Measurements from ENCODE around the gene WDR5. TPM values are rescaled to one million over a fixed set of nuclear protein-coding genes. Genes with fewer than 3 reads are reported as not detected.
A peak's percentile ranks its signal among the peaks of the same experiment; 100 is the strongest.

Gene WDR5
- total and polyA plus RNA-seq, 9 of the 15 experiments (the other 6 are each of a cell fraction or from before 2014, with no cell fraction given) = 3.0 to 56.8 (median 38.6) TPM

DNA sequence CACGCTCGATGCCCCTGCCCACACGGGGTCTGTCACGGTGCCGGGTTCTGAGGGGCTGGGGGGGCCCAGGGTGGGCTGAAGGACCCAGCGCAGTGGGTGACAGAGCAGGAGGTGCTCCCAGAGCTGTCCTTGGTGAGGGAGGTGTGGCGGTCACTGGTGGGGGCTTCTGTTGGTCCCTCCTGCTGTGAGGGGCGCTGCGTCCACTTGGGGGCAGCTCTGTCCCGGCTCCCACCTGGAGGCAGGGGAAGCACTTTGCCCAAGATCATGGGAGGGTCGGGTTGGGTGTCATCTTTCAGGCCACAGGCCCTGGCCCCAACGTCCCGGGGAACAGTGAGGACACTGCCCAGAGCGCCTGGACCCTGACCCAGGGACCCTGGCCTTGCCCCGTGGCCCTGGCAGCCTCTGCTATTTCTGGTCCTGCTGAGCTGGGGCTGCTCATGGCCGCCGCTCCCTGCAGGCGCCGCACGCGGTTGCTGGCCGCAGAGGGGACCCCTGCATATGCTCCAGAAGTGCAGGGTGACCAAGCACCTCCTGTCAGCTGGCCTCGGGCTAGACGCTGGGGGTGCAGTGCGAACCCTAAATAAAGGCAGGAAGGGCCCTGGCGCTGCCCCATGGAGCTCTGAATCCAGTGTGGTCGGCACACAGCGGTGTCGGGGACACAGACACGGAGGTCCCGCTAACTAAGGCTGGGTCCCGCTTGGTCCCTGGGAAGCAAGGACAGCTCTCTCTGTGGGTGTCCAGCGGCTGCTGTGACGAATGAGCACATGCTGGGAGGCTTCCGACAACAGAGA lies 40.1 kb downstream of the WDR5 start (continued):
- TF ChIP-seq, protein P1, sequence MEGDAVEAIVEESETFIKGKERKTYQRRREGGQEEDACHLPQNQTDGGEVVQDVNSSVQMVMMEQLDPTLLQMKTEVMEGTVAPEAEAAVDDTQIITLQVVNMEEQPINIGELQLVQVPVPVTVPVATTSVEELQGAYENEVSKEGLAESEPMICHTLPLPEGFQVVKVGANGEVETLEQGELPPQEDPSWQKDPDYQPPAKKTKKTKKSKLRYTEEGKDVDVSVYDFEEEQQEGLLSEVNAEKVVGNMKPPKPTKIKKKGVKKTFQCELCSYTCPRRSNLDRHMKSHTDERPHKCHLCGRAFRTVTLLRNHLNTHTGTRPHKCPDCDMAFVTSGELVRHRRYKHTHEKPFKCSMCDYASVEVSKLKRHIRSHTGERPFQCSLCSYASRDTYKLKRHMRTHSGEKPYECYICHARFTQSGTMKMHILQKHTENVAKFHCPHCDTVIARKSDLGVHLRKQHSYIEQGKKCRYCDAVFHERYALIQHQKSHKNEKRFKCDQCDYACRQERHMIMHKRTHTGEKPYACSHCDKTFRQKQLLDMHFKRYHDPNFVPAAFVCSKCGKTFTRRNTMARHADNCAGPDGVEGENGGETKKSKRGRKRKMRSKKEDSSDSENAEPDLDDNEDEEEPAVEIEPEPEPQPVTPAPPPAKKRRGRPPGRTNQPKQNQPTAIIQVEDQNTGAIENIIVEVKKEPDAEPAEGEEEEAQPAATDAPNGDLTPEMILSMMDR (IDR thresholded peaks at IDR 0.05 in 2 of 3, conservative IDR thresholded peaks at IDR 0.05 in 1 of 3; ENCODE audit: insufficient read depth in 2 of 3, low read depth in 1 of 3, low read length in 3 of 3) = peak in 1 of 3 experiments; percentile 6; a peak in 1 of 6 replicates
- TF ChIP-seq, protein P2, sequence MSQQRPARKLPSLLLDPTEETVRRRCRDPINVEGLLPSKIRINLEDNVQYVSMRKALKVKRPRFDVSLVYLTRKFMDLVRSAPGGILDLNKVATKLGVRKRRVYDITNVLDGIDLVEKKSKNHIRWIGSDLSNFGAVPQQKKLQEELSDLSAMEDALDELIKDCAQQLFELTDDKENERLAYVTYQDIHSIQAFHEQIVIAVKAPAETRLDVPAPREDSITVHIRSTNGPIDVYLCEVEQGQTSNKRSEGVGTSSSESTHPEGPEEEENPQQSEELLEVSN (IDR thresholded peaks at IDR 0.05; ENCODE audit: borderline replicate concordance in 1 of 2, extremely low read depth in 1 of 2, insufficient read depth in 1 of 2, insufficient read length in 1 of 2, low read depth in 1 of 2, low read length in 1 of 2, poor library complexity in 1 of 2, severe bottlenecking in 1 of 2) = peak in 1 of 2 experiments; percentile 57
- TF ChIP-seq, protein P3, sequence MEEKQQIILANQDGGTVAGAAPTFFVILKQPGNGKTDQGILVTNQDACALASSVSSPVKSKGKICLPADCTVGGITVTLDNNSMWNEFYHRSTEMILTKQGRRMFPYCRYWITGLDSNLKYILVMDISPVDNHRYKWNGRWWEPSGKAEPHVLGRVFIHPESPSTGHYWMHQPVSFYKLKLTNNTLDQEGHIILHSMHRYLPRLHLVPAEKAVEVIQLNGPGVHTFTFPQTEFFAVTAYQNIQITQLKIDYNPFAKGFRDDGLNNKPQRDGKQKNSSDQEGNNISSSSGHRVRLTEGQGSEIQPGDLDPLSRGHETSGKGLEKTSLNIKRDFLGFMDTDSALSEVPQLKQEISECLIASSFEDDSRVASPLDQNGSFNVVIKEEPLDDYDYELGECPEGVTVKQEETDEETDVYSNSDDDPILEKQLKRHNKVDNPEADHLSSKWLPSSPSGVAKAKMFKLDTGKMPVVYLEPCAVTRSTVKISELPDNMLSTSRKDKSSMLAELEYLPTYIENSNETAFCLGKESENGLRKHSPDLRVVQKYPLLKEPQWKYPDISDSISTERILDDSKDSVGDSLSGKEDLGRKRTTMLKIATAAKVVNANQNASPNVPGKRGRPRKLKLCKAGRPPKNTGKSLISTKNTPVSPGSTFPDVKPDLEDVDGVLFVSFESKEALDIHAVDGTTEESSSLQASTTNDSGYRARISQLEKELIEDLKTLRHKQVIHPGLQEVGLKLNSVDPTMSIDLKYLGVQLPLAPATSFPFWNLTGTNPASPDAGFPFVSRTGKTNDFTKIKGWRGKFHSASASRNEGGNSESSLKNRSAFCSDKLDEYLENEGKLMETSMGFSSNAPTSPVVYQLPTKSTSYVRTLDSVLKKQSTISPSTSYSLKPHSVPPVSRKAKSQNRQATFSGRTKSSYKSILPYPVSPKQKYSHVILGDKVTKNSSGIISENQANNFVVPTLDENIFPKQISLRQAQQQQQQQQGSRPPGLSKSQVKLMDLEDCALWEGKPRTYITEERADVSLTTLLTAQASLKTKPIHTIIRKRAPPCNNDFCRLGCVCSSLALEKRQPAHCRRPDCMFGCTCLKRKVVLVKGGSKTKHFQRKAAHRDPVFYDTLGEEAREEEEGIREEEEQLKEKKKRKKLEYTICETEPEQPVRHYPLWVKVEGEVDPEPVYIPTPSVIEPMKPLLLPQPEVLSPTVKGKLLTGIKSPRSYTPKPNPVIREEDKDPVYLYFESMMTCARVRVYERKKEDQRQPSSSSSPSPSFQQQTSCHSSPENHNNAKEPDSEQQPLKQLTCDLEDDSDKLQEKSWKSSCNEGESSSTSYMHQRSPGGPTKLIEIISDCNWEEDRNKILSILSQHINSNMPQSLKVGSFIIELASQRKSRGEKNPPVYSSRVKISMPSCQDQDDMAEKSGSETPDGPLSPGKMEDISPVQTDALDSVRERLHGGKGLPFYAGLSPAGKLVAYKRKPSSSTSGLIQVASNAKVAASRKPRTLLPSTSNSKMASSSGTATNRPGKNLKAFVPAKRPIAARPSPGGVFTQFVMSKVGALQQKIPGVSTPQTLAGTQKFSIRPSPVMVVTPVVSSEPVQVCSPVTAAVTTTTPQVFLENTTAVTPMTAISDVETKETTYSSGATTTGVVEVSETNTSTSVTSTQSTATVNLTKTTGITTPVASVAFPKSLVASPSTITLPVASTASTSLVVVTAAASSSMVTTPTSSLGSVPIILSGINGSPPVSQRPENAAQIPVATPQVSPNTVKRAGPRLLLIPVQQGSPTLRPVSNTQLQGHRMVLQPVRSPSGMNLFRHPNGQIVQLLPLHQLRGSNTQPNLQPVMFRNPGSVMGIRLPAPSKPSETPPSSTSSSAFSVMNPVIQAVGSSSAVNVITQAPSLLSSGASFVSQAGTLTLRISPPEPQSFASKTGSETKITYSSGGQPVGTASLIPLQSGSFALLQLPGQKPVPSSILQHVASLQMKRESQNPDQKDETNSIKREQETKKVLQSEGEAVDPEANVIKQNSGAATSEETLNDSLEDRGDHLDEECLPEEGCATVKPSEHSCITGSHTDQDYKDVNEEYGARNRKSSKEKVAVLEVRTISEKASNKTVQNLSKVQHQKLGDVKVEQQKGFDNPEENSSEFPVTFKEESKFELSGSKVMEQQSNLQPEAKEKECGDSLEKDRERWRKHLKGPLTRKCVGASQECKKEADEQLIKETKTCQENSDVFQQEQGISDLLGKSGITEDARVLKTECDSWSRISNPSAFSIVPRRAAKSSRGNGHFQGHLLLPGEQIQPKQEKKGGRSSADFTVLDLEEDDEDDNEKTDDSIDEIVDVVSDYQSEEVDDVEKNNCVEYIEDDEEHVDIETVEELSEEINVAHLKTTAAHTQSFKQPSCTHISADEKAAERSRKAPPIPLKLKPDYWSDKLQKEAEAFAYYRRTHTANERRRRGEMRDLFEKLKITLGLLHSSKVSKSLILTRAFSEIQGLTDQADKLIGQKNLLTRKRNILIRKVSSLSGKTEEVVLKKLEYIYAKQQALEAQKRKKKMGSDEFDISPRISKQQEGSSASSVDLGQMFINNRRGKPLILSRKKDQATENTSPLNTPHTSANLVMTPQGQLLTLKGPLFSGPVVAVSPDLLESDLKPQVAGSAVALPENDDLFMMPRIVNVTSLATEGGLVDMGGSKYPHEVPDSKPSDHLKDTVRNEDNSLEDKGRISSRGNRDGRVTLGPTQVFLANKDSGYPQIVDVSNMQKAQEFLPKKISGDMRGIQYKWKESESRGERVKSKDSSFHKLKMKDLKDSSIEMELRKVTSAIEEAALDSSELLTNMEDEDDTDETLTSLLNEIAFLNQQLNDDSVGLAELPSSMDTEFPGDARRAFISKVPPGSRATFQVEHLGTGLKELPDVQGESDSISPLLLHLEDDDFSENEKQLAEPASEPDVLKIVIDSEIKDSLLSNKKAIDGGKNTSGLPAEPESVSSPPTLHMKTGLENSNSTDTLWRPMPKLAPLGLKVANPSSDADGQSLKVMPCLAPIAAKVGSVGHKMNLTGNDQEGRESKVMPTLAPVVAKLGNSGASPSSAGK (IDR thresholded peaks at IDR 0.05) = peak; percentile 16; the same call in 1 of the 2 replicates
- TF ChIP-seq MED1 (CRISPR knock-in tag; IDR thresholded peaks at IDR 0.05; ENCODE audit: borderline replicate concordance) (no peak), YY1 (IDR thresholded peaks at IDR 0.05; ENCODE audit: borderline replicate concordance in 1 of 3, control insufficient read depth in 1 of 3, extremely low read depth in 1 of 3, insufficient read depth in 3 of 3, insufficient read length in 1 of 3, insufficient replicate concordance in 2 of 3, low read depth in 1 of 3, low read length in 2 of 3) (peak in 1 of 3 experiments; percentile 49), RAD21 (CRISPR knock-in tag; conservative IDR thresholded peaks at IDR 0.05 in 1 of 2, IDR thresholded peaks at IDR 0.05 in 1 of 2) (peak in 1 of 2 experiments; percentile 23; a peak in 1 of 4 replicates)
- TF ChIP-seq, protein P4, sequence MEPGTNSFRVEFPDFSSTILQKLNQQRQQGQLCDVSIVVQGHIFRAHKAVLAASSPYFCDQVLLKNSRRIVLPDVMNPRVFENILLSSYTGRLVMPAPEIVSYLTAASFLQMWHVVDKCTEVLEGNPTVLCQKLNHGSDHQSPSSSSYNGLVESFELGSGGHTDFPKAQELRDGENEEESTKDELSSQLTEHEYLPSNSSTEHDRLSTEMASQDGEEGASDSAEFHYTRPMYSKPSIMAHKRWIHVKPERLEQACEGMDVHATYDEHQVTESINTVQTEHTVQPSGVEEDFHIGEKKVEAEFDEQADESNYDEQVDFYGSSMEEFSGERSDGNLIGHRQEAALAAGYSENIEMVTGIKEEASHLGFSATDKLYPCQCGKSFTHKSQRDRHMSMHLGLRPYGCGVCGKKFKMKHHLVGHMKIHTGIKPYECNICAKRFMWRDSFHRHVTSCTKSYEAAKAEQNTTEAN (CRISPR knock-in tag; IDR thresholded peaks at IDR 0.05) = no peak

All from K562 (cell line).